Mesothelial cell of epicardium (in vitro differentiated cells): ENCODE results near the gene CEP20. TPM values are rescaled to one million over a fixed set of nuclear protein-coding genes. Genes with fewer than 3 reads are reported as not detected.
"Not testable (repeated sequence)": the region's sequence is repeated elsewhere in the genome, so short reads cannot be mapped to it uniquely, and the experiment has no call there.

Experiments used
- DNase-seq, 2 experiments: peaks; one replicate each; pipeline ENCODE4 v3.0.0; 2021; ENCODE audit warnings: low spot score in 2 of 2; ENCODE audit not compliant: unreplicated experiment in 2 of 2
- H3K27ac Mint-ChIP-seq: 2 replicates; pipeline ENCODE4 v1.8.0; 2021; ENCODE audit warnings: mixed read lengths
- H3K27me3 Mint-ChIP-seq: 2 replicates; pipeline ENCODE4 v1.8.0; 2021; ENCODE audit warnings: low read depth, mixed read lengths
- H3K36me3 Mint-ChIP-seq: 2 replicates; pipeline ENCODE4 v1.8.0; 2021; ENCODE audit warnings: mixed read lengths
- H3K4me1 Mint-ChIP-seq: 2 replicates; pipeline ENCODE4 v1.8.0; 2021; ENCODE audit warnings: mixed read lengths
- H3K4me3 Mint-ChIP-seq: 2 replicates; pipeline ENCODE4 v1.8.0; 2021; ENCODE audit warnings: mild to moderate bottlenecking, moderate library complexity, mixed read lengths
- H3K9me3 Mint-ChIP-seq: 2 replicates; pipeline ENCODE4 v1.8.0; 2021; ENCODE audit warnings: mixed read lengths
- CTCF ChIP-seq: fragments of 200-600 bp; sonication (generic); IDR thresholded peaks from one replicate; pipeline ENCODE4 v1.5.0; 2021; ENCODE audit warnings: antibody characterized with exemption; ENCODE audit not compliant: unreplicated experiment
- total RNA-seq: library from RNA; stranded (reverse); gene quantifications from 3 replicates; pipeline ENCODE4 v1.2.1, GENCODE V29; 2021

The CEP20 gene
- total RNA-seq, 1 donor from 2014 or later = 23.3 TPM

GRCh38 chr16:15854906-15855703, 33.3 kb downstream of the CEP20 start:
- no peak for TF ChIP-seq CTCF
- H3K36me3 Mint-ChIP-seq = no peaks in the 10 kb centered on the region
- DNase-seq = no peak
- H3K27me3 Mint-ChIP-seq = peaks cover 62% of the 10 kb centered on the region
- H3K4me1 Mint-ChIP-seq = peaks cover 9% of the 10 kb centered on the region
- H3K9me3 Mint-ChIP-seq = no peaks in the 10 kb centered on the region
- H3K4me3 Mint-ChIP-seq = no peak overlapping the region
- no peak overlapping the region for H3K27ac Mint-ChIP-seq

- DNase-seq = no peak
- H3K4me1 Mint-ChIP-seq = peaks cover 9% of the 10 kb centered on the region
- no peak overlapping the region for H3K27ac Mint-ChIP-seq
- no peak for TF ChIP-seq CTCF
- H3K36me3 Mint-ChIP-seq = no peaks in the 10 kb centered on the region
- no peak overlapping the region for H3K4me3 Mint-ChIP-seq
- no peaks in the 10 kb centered on the region for H3K9me3 Mint-ChIP-seq
- peaks cover 64% of the 10 kb centered on the region for H3K27me3 Mint-ChIP-seq
Observed at GRCh38 chr16:15854061-15854460, 34.3 kb downstream of the CEP20 start.

GRCh38 chr16:15853021-15853420, 35.4 kb downstream of the CEP20 start:
- TF ChIP-seq CTCF = no peak
- Mint-ChIP-seq H3K4me3 (no peak overlapping the region), H3K9me3 (no peaks in the 10 kb centered on the region), H3K27me3 (peaks cover 68% of the 10 kb centered on the region), H3K27ac (no peak overlapping the region), H3K4me1 (peaks cover 9% of the 10 kb centered on the region), H3K36me3 (no peaks in the 10 kb centered on the region)
- no peak for DNase-seq

- H3K4me3 Mint-ChIP-seq, H3K9me3 Mint-ChIP-seq, DNase-seq, H3K27ac Mint-ChIP-seq, H3K36me3 Mint-ChIP-seq, H3K4me1 Mint-ChIP-seq: not testable (repeated sequence)
- H3K27me3 Mint-ChIP-seq = peaks cover 48% of the 10 kb centered on the region
Observed at GRCh38 chr16:15850555-15850954, 37.8 kb downstream of the CEP20 start.

- H3K27me3 Mint-ChIP-seq = peaks cover 42% of the 10 kb centered on the region
Observed at GRCh38 chr16:15849209-15849981, 39.0 kb downstream of the CEP20 start.

More at GRCh38 chr16:15849209-15849981, 39.0 kb downstream of the CEP20 start:
- Mint-ChIP-seq H3K4me1 (peaks cover 5% of the 10 kb centered on the region), H3K36me3 (no peaks in the 10 kb centered on the region), H3K27ac (no peak overlapping the region), H3K4me3 (no peak overlapping the region), H3K9me3 (no peaks in the 10 kb centered on the region)
- TF ChIP-seq CTCF = no peak
- DNase-seq = no peak
